H9 (cell line): ENCODE results near the gene LMF1. TPM values are rescaled to one million over a fixed set of nuclear protein-coding genes. Genes with fewer than 3 reads are reported as not detected.

Experiments used
- DNase-seq: peaks from one replicate; pipeline ENCODE4 v3.0.0-alpha.2; 2017
- H2AFZ ChIP-seq: one replicate; pipeline ENCODE4 v1.6.1; 2013; ENCODE audit warnings: mild to moderate bottlenecking, low read length, control low read depth, moderate library complexity
- H2AK5ac ChIP-seq: 2 replicates; pipeline ENCODE4 v1.6.1; 2013; ENCODE audit warnings: low read length, control low read depth, mixed read lengths; ENCODE audit not compliant: insufficient read length
- H2BK120ac ChIP-seq: one replicate; pipeline ENCODE4 v1.6.1; 2013; ENCODE audit warnings: low read depth, mild to moderate bottlenecking, low read length, control low read depth, inconsistent platforms; ENCODE audit not compliant: poor library complexity, severe bottlenecking
- H2BK12ac ChIP-seq: 2 replicates; pipeline ENCODE4 v1.6.1; 2013; ENCODE audit warnings: low read length, control low read depth, mixed read lengths, low read depth; ENCODE audit not compliant: insufficient read length
- H2BK15ac ChIP-seq: 2 replicates; pipeline ENCODE4 v1.6.1; 2013; ENCODE audit warnings: low read depth, low read length, control low read depth
- H2BK20ac ChIP-seq: one replicate; pipeline ENCODE4 v1.6.1; 2013; ENCODE audit warnings: low read depth, mild to moderate bottlenecking, low read length, control low read depth, inconsistent platforms; ENCODE audit not compliant: poor library complexity, severe bottlenecking
- H2BK5ac ChIP-seq: 2 replicates; pipeline ENCODE4 v1.6.1; 2013; ENCODE audit warnings: low read length, control low read depth, mixed read lengths; ENCODE audit not compliant: insufficient read length
- H3K14ac ChIP-seq: 2 replicates; pipeline ENCODE4 v1.6.1; 2013; ENCODE audit warnings: low read length, control low read depth; ENCODE audit not compliant: insufficient read depth
- H3K18ac ChIP-seq: 2 replicates; pipeline ENCODE4 v1.6.1; 2013; ENCODE audit warnings: low read depth, mild to moderate bottlenecking, mixed read lengths, low read length, control low read depth; ENCODE audit not compliant: insufficient read length
- H3K23ac ChIP-seq: 2 replicates; pipeline ENCODE4 v1.6.1; 2013; ENCODE audit warnings: low read length, control low read depth, mixed read lengths, low read depth; ENCODE audit not compliant: insufficient read length
- H3K23me2 ChIP-seq: 2 replicates; pipeline ENCODE4 v1.6.1; 2013; ENCODE audit warnings: low read depth, mild to moderate bottlenecking, mixed read lengths, low read length, control low read depth; ENCODE audit not compliant: insufficient read length, poor library complexity, severe bottlenecking
- H3K27ac ChIP-seq: 2 replicates; pipeline ENCODE4 v1.5.1; 2013; ENCODE audit warnings: low read length, control low read depth, mixed read lengths, low read depth; ENCODE audit not compliant: insufficient read length
- H3K27me3 ChIP-seq: 2 replicates; pipeline ENCODE4 v1.6.1; 2013; ENCODE audit warnings: low read length, control low read depth, inconsistent platforms; ENCODE audit not compliant: insufficient read depth
- H3K4ac ChIP-seq: 2 replicates; pipeline ENCODE4 v1.6.1; 2013; ENCODE audit warnings: low read depth, mild to moderate bottlenecking, control low read depth, inconsistent platforms, low read length, moderate library complexity
- H3K4me1 ChIP-seq: 2 replicates; pipeline ENCODE4 v1.6.1; 2013; ENCODE audit warnings: low read length, control low read depth, inconsistent platforms; ENCODE audit not compliant: insufficient read depth
- H3K4me2 ChIP-seq: 2 replicates; pipeline ENCODE4 v1.6.1; 2013; ENCODE audit warnings: low read length, control low read depth, mixed read lengths; ENCODE audit not compliant: insufficient read length, insufficient read depth
- H3K56ac ChIP-seq: 2 replicates; pipeline ENCODE4 v1.6.1; 2013; ENCODE audit warnings: low read depth, mild to moderate bottlenecking, mixed read lengths, low read length, control low read depth; ENCODE audit not compliant: insufficient read length
- H3K79me1 ChIP-seq: 2 replicates; pipeline ENCODE4 v1.6.1; 2013; ENCODE audit warnings: low read depth, mild to moderate bottlenecking, moderate library complexity, low read length, control low read depth, inconsistent platforms; ENCODE audit not compliant: insufficient read depth, poor library complexity, severe bottlenecking
- H3K79me2 ChIP-seq: 2 replicates; pipeline ENCODE4 v1.6.1; 2013; ENCODE audit warnings: low read length, control low read depth, inconsistent platforms; ENCODE audit not compliant: insufficient read depth
- H3K9ac ChIP-seq: 2 replicates; pipeline ENCODE4 v1.6.1; 2013; ENCODE audit warnings: low read length, control low read depth, mixed read lengths; ENCODE audit not compliant: insufficient read length; ENCODE audit errors: extremely low read depth
- H3K9me3 ChIP-seq: one replicate; pipeline ENCODE4 v1.6.1; 2013; ENCODE audit warnings: low read depth, low read length, inconsistent platforms; ENCODE audit not compliant: control insufficient read depth
- H3T11ph ChIP-seq: one replicate; pipeline ENCODE4 v1.6.1; 2013; ENCODE audit warnings: mild to moderate bottlenecking, low read length, control low read depth, inconsistent platforms
- H4K20me1 ChIP-seq: one replicate; pipeline ENCODE4 v1.6.1; 2013; ENCODE audit not compliant: control insufficient read depth, insufficient read length, insufficient read depth
- H4K5ac ChIP-seq: 2 replicates; pipeline ENCODE4 v1.6.1; 2013; ENCODE audit warnings: low read depth, mild to moderate bottlenecking, mixed read lengths, low read length, control low read depth; ENCODE audit not compliant: insufficient read length
- H4K8ac ChIP-seq: replicated peaks from 2 replicates; pipeline ENCODE4 v1.6.1; 2013; ENCODE audit warnings: low read length, control low read depth, mixed read lengths, low read depth; ENCODE audit not compliant: insufficient read length
- H4K91ac ChIP-seq: 2 replicates; pipeline ENCODE4 v1.6.1; 2013; ENCODE audit warnings: low read depth, mild to moderate bottlenecking, moderate library complexity, mixed read lengths, low read length, control low read depth; ENCODE audit not compliant: insufficient read length
- H3K27ac Mint-ChIP-seq, 3 experiments: 2 replicates in 2 of 3; 3 replicates in 1 of 3; pipeline ENCODE4 v1.8.0; 2020 to 2021; ENCODE audit warnings: mixed read lengths in 3 of 3, mild to moderate bottlenecking in 1 of 3, moderate library complexity in 1 of 3
- H3K27me3 Mint-ChIP-seq: 2 replicates; pipeline ENCODE4 v1.8.0; 2021; ENCODE audit warnings: low read depth, mild to moderate bottlenecking, moderate library complexity, mixed read lengths
- H3K36me3 Mint-ChIP-seq, 3 experiments: 2 replicates in 2 of 3; 3 replicates in 1 of 3; pipeline ENCODE4 v1.8.0; 2020 to 2021; ENCODE audit warnings: low read depth in 3 of 3, mixed read lengths in 3 of 3; ENCODE audit not compliant: insufficient read depth in 1 of 3
- H3K4me1 Mint-ChIP-seq, 2 experiments: 2 replicates each; pipeline ENCODE4 v1.8.0; 2020; ENCODE audit warnings: mixed read lengths in 2 of 2
- H3K4me3 Mint-ChIP-seq, 2 experiments: 2 replicates in 1 of 2; 3 replicates in 1 of 2; pipeline ENCODE4 v1.8.0; 2020 to 2021; ENCODE audit warnings: mild to moderate bottlenecking in 2 of 2, mixed read lengths in 2 of 2, moderate library complexity in 1 of 2
- H3K9me3 Mint-ChIP-seq, 2 experiments: 2 replicates in 1 of 2; 3 replicates in 1 of 2; pipeline ENCODE4 v1.8.0; 2020; ENCODE audit warnings: mild to moderate bottlenecking in 2 of 2, mixed read lengths in 2 of 2, moderate library complexity in 1 of 2
- CTCF ChIP-seq: fragments of 200-600 bp; sonication (generic); conservative IDR thresholded peaks from 3 replicates; pipeline ENCODE4 v1.8.0; 2021; ENCODE audit warnings: antibody characterized with exemption, mild to moderate bottlenecking
- WGBS: extraction: QIAGEN DNeasy Blood & Tissue Kit; methylation state at CpG from one replicate; pipeline ENCODE4 v1.1.7; 2013; ENCODE audit warnings: missing lambda C conversion rate, low lambda C conversion rate, mixed read lengths; ENCODE audit not compliant: insufficient read length; ENCODE audit errors: extremely low coverage; 5-methylcytosine and 5-hydroxymethylcytosine counted together
- total RNA-seq: library from RNA; stranded (reverse); gene quantifications from 2 replicates; pipeline ENCODE4 v1.2.1, GENCODE V29; 2021

Gene LMF1
- total RNA-seq, 1 experiment from 2014 or later, result 7.1 TPM

- Histone ChIP-seq H2BK12ac (no peak overlapping the region), H4K8ac (no peak overlapping the region), H2BK5ac (no peak overlapping the region), H2AFZ (no peak overlapping the region), H2BK120ac (no peak overlapping the region), H3T11ph (no peak overlapping the region), H3K18ac (no peak overlapping the region), H3K27me3 (no peaks in the 10 kb centered on the region), H3K23me2 (no peaks in the 10 kb centered on the region), H3K23ac (no peak overlapping the region), H3K4ac (no peak overlapping the region), H3K9ac (no peak overlapping the region), H3K9me3 (no peaks in the 10 kb centered on the region), H3K4me2 (no peak overlapping the region), H4K20me1 (no peaks in the 10 kb centered on the region), H2BK15ac (no peak overlapping the region), H4K91ac (no peak overlapping the region), H2BK20ac (no peak overlapping the region), H4K5ac (no peak overlapping the region), H3K14ac (no peak overlapping the region), H3K27ac (no peak overlapping the region), H2AK5ac (no peak overlapping the region), H3K4me1 (no peaks in the 10 kb centered on the region), H3K79me2 (no peaks in the 10 kb centered on the region), H3K79me1 (no peaks in the 10 kb centered on the region), H3K56ac (no peak overlapping the region)
- H3K9me3 Mint-ChIP-seq, result no peaks in the 10 kb centered on the region
- no peak for TF ChIP-seq CTCF
- H3K36me3 Mint-ChIP-seq, result no peaks in the 10 kb centered on the region
- H3K27ac Mint-ChIP-seq, result peak overlapping the region in 2 of 3 experiments; percentile 73 to 90; a peak in 3 of 7 replicates
- H3K27me3 Mint-ChIP-seq, result no peaks in the 10 kb centered on the region; the same call in 1 of the 2 replicates
- H3K4me3 Mint-ChIP-seq, result no peak overlapping the region
- DNase-seq, result no peak
- H3K4me1 Mint-ChIP-seq, result no peaks in the 10 kb centered on the region
- no CpG with 5 or more reads among the region's 15 CpGs for WGBS
These were observed 47.8 kb upstream of the LMF1 start for GRCh38 chr16:1018447-1019198.
